Measurements from ENCODE around the gene PACSIN1. TPM values are rescaled to one million over a fixed set of nuclear protein-coding genes. Genes with fewer than 3 reads are reported as not detected.

PACSIN1 gene
- total and polyA plus RNA-seq, 2 of the 4 experiments (the other 2 are of a cell fraction), result 0.02 TPM; not detected in 1

DNA sequence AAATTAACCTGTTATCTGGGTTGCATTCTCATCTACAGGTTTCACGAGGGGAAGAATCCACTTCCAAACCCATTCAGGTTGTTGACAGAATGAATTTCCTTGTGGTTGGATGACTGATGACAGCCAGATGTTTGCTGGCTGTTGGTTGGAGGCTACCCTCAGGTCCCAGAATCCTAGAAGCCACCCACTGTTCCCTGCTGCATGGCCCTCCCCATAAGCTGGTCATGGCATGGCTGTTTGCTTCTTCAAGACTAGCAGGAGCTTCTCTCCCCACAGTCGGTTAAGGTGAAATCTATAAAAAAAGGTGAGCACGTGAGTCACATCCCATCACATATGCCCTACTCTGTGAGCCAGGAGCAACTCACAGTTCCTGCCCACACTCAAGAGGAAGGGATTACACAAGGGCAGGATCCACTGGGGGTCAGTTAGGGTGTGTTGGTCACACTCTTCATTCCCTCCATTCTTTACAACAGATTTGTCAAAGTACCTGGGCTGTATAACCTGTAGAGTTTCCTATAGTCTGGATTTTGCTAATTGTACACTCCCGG, 20.5 kb upstream of the PACSIN1 start:
- no peak overlapping the region for H3K4ac ChIP-seq (ENCODE audit: low read depth, low read length)
- H3K4me2 ChIP-seq (ENCODE audit: low read depth, low read length), result no peak overlapping the region
- H3K4me1 ChIP-seq (ENCODE audit: control insufficient read depth, insufficient read depth, low read length), result no peaks in the 10 kb centered on the region
- no peak overlapping the region for H3K27ac ChIP-seq (ENCODE audit: insufficient read depth, low read length)
- intact Hi-C loops (cut with micrococcal nuclease), result no loop called here
- no peak overlapping the region for H3K9ac ChIP-seq (ENCODE audit: low read depth, low read length)
- DNase-seq, result no peak
- peak overlapping the region; percentile 28 for H2AK9ac ChIP-seq (replicated peaks; ENCODE audit: low read depth, low read length, poor library complexity)
- in situ Hi-C loops (cut with MboI; ENCODE audit: low sequenced_read_pairs), result no loop called here
- H2BK5ac ChIP-seq (ENCODE audit: low read depth, low read length, poor library complexity, severe bottlenecking), result no peak overlapping the region
- H4K5ac ChIP-seq (ENCODE audit: low read depth, low read length), result no peak overlapping the region
- H2BK15ac ChIP-seq (ENCODE audit: low read depth, low read length), result no peak overlapping the region
- POLR2A ChIA-PET (ENCODE audit: unreplicated experiment), result interaction anchor here (1.1 kb wide), 1 partner anchor 19 kb away, joined by 4 read pairs; the partner anchor contains the start of gene RPS10
- dilution Hi-C loops (cut with HindIII; ENCODE audit: low sequenced_read_pairs, unreplicated experiment), result no loop called here
- no peaks in the 10 kb centered on the region for H3K79me1 ChIP-seq (ENCODE audit: low read depth in 1 of 2, low read length in 2 of 2)
- H2AK5ac ChIP-seq (ENCODE audit: low read depth, low read length), result no peak overlapping the region
- H4K91ac ChIP-seq (ENCODE audit: insufficient read depth, low read depth, low read length), result no peak overlapping the region
- H3K4me3 ChIP-seq (ENCODE audit: insufficient read depth, low read depth, low read length), result no peak overlapping the region
- H3K27me3 ChIP-seq (ENCODE audit: control insufficient read depth, insufficient read depth, low read length), result peaks cover 14% of the 10 kb centered on the region
- no peak overlapping the region for H3K23ac ChIP-seq (ENCODE audit: low read depth, low read length)
- CTCF ChIA-PET, result interaction anchor here (0.8 kb wide), 1 partner anchor 15 kb away, joined by 3 read pairs; no protein-coding TSS in a partner anchor
- H2BK120ac ChIP-seq (ENCODE audit: low read depth, low read length), result no peak overlapping the region
- H4K8ac ChIP-seq (ENCODE audit: low read depth in 2 of 2, low read length in 2 of 2), result no peak overlapping the region
- no peaks in the 10 kb centered on the region for H3K36me3 ChIP-seq (ENCODE audit: control insufficient read depth, insufficient read depth, low read length)
- no peak overlapping the region for H2BK20ac ChIP-seq (ENCODE audit: low read depth, low read length)
- no peaks in the 10 kb centered on the region for H3K9me1 ChIP-seq (ENCODE audit: insufficient read depth, low read length)
- TF ChIP-seq USF2 (IDR thresholded peaks at IDR 0.05; ENCODE audit: low read depth, low read length), result no peak
- no peak for TF ChIP-seq CHD1 (IDR thresholded peaks at IDR 0.05; ENCODE audit: low read depth, low read length)
- TF ChIP-seq, protein P1, sequence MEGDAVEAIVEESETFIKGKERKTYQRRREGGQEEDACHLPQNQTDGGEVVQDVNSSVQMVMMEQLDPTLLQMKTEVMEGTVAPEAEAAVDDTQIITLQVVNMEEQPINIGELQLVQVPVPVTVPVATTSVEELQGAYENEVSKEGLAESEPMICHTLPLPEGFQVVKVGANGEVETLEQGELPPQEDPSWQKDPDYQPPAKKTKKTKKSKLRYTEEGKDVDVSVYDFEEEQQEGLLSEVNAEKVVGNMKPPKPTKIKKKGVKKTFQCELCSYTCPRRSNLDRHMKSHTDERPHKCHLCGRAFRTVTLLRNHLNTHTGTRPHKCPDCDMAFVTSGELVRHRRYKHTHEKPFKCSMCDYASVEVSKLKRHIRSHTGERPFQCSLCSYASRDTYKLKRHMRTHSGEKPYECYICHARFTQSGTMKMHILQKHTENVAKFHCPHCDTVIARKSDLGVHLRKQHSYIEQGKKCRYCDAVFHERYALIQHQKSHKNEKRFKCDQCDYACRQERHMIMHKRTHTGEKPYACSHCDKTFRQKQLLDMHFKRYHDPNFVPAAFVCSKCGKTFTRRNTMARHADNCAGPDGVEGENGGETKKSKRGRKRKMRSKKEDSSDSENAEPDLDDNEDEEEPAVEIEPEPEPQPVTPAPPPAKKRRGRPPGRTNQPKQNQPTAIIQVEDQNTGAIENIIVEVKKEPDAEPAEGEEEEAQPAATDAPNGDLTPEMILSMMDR (conservative IDR thresholded peaks at IDR 0.05; ENCODE audit: low read depth, low read length), result no peak
- no peak for TF ChIP-seq FOS (IDR thresholded peaks at IDR 0.05; ENCODE audit: low read depth, low read length)
- TF ChIP-seq MAZ (IDR thresholded peaks at IDR 0.05; ENCODE audit: borderline replicate concordance, low read depth, low read length), result no peak
- TF ChIP-seq POLR2A (IDR thresholded peaks at IDR 0.05; ENCODE audit: low read depth, low read length), result no peak
- TF ChIP-seq ELK1 (IDR thresholded peaks at IDR 0.05; ENCODE audit: borderline replicate concordance, low read depth, low read length), result no peak
- TF ChIP-seq MXI1 (IDR thresholded peaks at IDR 0.05; ENCODE audit: borderline replicate concordance, low read depth, low read length), result no peak
- TF ChIP-seq RAD21 (IDR thresholded peaks at IDR 0.05; ENCODE audit: low read length), result no peak
- TF ChIP-seq RCOR1 (IDR thresholded peaks at IDR 0.05; ENCODE audit: insufficient replicate concordance, low read length), result no peak
- no peak for TF ChIP-seq BHLHE40 (IDR thresholded peaks at IDR 0.05; ENCODE audit: low read depth, low read length)
- no peak for TF ChIP-seq NFE2L2 (IDR thresholded peaks at IDR 0.05; ENCODE audit: low read depth, low read length)
- TF ChIP-seq CEBPB (IDR thresholded peaks at IDR 0.05; ENCODE audit: low read depth, low read length), result no peak
- BruUV-seq (replicated peaks), result no TSS peak
- no peaks in the 10 kb centered on the region for H3K9me3 ChIP-seq (ENCODE audit: control insufficient read depth, insufficient read depth, low read length)
- no peaks in the 10 kb centered on the region for H4K20me1 ChIP-seq (ENCODE audit: insufficient read depth, low read length)
- no peak overlapping the region for H2AFZ ChIP-seq (replicated peaks; ENCODE audit: low read length, poor library complexity)
- no peak overlapping the region for H3K18ac ChIP-seq (ENCODE audit: low read depth, low read length)
- no CpG with 5 or more reads among the region's 4 CpGs for WGBS, 2 experiments (ENCODE audit: extremely low coverage in 2 of 2, insufficient read length in 1 of 2)
- H3K56ac ChIP-seq (ENCODE audit: extremely low read depth, insufficient read depth, low read length), result no peak overlapping the region
- H3K14ac ChIP-seq (replicated peaks; ENCODE audit: low read depth, low read length), result no peak overlapping the region
- no peak for ATAC-seq (ENCODE audit: low read depth)
